Small intestine (tissue), 7 donors: Measurements from ENCODE around the gene SPATA2. TPM values are rescaled to one million over a fixed set of nuclear protein-coding genes. Genes with fewer than 3 reads are reported as not detected.
A peak's percentile ranks its signal among the peaks of the same experiment; 100 is the strongest.
"Not testable (repeated sequence)": the region's sequence is repeated elsewhere in the genome, so short reads cannot be mapped to it uniquely, and the experiment has no call there.

Experiments
- DNase-seq, 2 donors: peaks; one replicate each; pipeline versions ENCODE4 v3.0.0 to v3.0.0-alpha.2; 2013
- FAIRE-seq: peaks from 2 replicates; lab custom pipeline; 2012; peaks lifted over from hg19 to GRCh38; lab: Jason Lieb, UNC
- H3K27ac ChIP-seq, 3 donors: one replicate each; pipeline ENCODE4 v1.5.1; 2013; ENCODE audit warnings: low read length in 2 of 3, mild to moderate bottlenecking in 2 of 3, control low read depth in 1 of 3, inconsistent platforms in 1 of 3, low read depth in 1 of 3, moderate library complexity in 1 of 3
- H3K27me3 ChIP-seq, 3 donors: one replicate each; pipeline ENCODE4 v1.6.1; 2013; ENCODE audit warnings: low read length in 3 of 3, inconsistent platforms in 1 of 3; ENCODE audit not compliant: control insufficient read depth in 3 of 3, insufficient read depth in 3 of 3
- H3K36me3 ChIP-seq, 3 donors: one replicate each; pipeline ENCODE4 v1.6.1; 2013; ENCODE audit warnings: low read length in 3 of 3, inconsistent platforms in 1 of 3, low read depth in 1 of 3, mild to moderate bottlenecking in 1 of 3, moderate library complexity in 1 of 3; ENCODE audit not compliant: control insufficient read depth in 3 of 3, insufficient read depth in 2 of 3
- H3K4me1 ChIP-seq, 3 donors: one replicate each; pipeline ENCODE4 v1.6.1; 2013; ENCODE audit warnings: low read length in 2 of 3, inconsistent platforms in 1 of 3, low read depth in 1 of 3, mild to moderate bottlenecking in 1 of 3, moderate library complexity in 1 of 3; ENCODE audit not compliant: control insufficient read depth in 3 of 3, insufficient read depth in 2 of 3
- H3K4me3 ChIP-seq, 3 donors: one replicate each; pipeline ENCODE4 v1.5.1; 2013; ENCODE audit warnings: low read length in 3 of 3, control low read depth in 1 of 3, inconsistent platforms in 1 of 3, low read depth in 1 of 3, mild to moderate bottlenecking in 1 of 3, moderate library complexity in 1 of 3
- H3K9me3 ChIP-seq, 2 donors: one replicate each; pipeline ENCODE4 v1.6.1; 2013; ENCODE audit warnings: low read depth in 1 of 2, low read length in 1 of 2; ENCODE audit not compliant: control insufficient read depth in 2 of 2, insufficient read depth in 1 of 2
- WGBS, 3 donors: extraction: QIAGEN DNeasy Blood & Tissue Kit; methylation state at CpG; one replicate each; pipeline ENCODE4 v1.1.7; 2013; 5-methylcytosine and 5-hydroxymethylcytosine counted together
- polyA plus RNA-seq, 4 donors: library from polyadenylated mRNA; stranded (reverse) in 3 of 4; unstranded in 1 of 4; fragments of 200-250 nt in 3 of 4; fragments of 120-200 nt in 1 of 4; gene quantifications; one replicate each; pipeline versions ENCODE4 v1.2.1 to v1.2.3, GENCODE V29; 2013
- donor health status: healthy with polysubstance abuse.
- donor health status: control.
- donor health status: control.
- donor health status: Bipolar disorder and iron deficiency.
- donor health status: healthy.

The SPATA2 gene
- polyA plus RNA-seq, 4 donors: 8.6 to 15.1 (median 10.4) TPM

DNA sequence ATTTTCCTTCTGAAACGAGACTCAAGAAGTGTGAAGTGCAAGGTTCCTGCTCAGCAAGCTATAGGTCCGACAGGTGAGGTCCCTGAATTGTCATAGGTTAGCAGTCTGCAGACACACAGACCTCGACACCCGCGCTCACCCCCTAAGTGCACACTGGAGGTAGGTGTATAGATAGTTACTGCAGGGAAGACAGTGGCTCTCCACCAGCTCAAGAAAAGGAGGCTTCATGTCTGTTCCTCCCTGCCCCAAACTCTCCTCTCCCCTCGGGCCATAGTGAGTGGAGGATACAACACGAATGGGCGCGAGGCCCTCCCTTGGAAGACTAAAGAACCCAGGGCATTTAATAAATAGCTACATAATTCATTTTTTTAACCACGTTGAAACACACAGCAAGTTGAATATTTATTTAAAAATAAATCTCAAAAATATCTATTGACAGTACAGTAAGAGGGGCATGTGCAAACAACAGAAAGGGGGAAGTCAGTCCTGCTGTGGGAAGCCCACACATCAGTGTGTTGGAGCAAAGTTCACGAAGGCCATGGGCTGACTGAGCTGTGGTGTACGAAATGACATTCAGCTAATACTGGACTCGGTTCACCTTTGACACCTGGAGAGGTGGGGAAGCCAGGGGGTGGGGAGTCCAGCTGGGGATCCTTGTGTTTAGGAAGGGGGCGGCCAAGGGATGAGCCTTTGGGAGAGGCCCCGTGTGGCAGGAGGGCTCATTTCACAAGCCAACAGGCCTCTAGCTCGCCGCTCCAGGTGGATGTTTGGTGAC lies 10.7 kb downstream of the SPATA2 start:
- 89 to 91% (median 90%) methylated on average over 17 of the region's 17 CpGs for WGBS, 3 donors

DNA sequence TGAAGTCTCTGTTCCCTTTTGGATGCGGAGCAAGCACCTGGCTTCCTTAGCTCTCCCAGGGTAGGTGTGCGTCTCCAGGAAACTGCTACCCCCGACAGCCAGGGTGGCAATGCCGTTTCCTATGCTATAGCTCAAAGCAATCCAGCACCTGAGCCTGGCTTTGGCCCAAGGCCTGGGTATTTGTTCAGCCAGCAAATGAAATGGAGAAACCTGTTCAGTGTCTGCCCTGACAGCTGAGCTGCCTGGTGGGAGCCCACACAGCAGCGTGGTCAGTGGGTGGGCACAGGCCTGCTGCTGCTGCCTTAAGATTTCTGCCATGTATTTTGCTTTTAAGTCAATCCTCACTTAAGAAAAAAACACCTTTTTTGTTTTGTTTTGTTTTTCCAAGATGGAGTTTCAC lies 13.7 kb downstream of the SPATA2 start:
- Histone ChIP-seq H3K27ac (no peak overlapping the region), H3K36me3 (peaks cover 5 to 42% (median 14%) of the 10 kb centered on the region in 3 donors), H3K4me1 (no peaks in the 10 kb centered on the region), H3K4me3 (no peak overlapping the region), H3K9me3 (no peaks in the 10 kb centered on the region), H3K27me3 (no peaks in the 10 kb centered on the region)
- DNase-seq (no peak), FAIRE-seq (no peak)
- WGBS, 3 donors: 71 to 88% (median 88%) methylated on average over 5 of the region's 5 CpGs

More for the DNA sequence above, 10.7 kb downstream of the SPATA2 start:
- H3K36me3 ChIP-seq: peaks cover 9 to 72% (median 22%) of the 10 kb centered on the region in 3 donors
- H3K4me1 ChIP-seq: peaks cover 0 to 8% (median 2%) of the 10 kb centered on the region in 3 donors
- no peaks in the 10 kb centered on the region for H3K9me3 ChIP-seq
- DNase-seq: no peak
- H3K27ac ChIP-seq: no peak overlapping the region
- no peak for FAIRE-seq
- no peak overlapping the region for H3K4me3 ChIP-seq
- no peaks in the 10 kb centered on the region for H3K27me3 ChIP-seq

DNA sequence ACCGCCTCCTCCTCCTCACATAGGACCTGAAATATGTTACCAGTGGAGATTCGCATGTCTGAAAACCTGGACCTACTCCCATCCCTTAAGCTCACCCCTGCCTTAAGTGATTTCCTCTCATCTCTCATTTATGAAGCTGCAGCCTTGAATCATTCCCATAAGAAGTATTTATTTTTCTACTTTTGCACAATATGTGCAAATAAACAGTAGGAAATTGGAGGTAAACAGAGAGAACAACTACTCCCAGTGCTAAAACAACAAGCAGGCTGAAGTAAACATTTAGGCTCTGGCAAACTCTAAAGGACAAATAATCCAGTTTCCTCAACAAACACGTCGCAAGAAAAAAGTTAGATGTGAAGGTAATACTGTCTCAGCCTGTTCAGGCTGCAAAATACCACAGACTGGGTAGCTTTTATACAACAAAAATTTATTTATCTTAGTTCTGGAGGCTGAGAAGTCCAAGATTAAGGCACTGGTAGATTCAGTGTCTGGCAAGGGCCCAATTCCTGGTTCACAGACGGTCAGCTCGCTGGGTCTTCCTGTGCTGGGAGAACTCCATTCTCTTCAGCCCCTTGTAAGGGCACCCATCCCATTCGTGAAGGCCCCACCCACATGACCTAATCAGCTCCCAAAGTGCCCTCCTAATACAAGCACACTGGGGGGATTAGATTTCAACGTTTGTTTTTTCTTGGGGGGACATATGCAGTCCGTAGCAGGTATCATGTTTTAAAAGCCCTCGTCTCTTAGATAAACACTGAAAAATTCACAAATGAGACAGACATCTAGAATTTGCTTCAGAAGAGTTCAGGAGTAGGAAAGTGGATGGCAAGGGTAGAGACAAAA lies 15.6 kb downstream of the SPATA2 start:
- FAIRE-seq: no peak
- no peaks in the 10 kb centered on the region for H3K27me3 ChIP-seq
- no peaks in the 10 kb centered on the region for H3K4me1 ChIP-seq
- no peak overlapping the region for H3K4me3 ChIP-seq
- H3K9me3 ChIP-seq: no peaks in the 10 kb centered on the region
- peaks cover 3 to 24% (median 4%) of the 10 kb centered on the region in 3 donors for H3K36me3 ChIP-seq
- no peak overlapping the region for H3K27ac ChIP-seq
- no peak for DNase-seq
- 63 to 76% (median 75%) methylated on average over 10 of the region's 10 CpGs for WGBS, 3 donors

- DNase-seq (no peak), FAIRE-seq (no peak)
- peaks cover 0 to 7% (median 0%) of the 10 kb centered on the region in 3 donors for H3K4me1 ChIP-seq
- 80 to 94% (median 94%) methylated on average over 6 of the region's 6 CpGs for WGBS, 3 donors
- H3K36me3 ChIP-seq: peaks cover 0 to 17% (median 0%) of the 10 kb centered on the region in 3 donors
- H3K27me3 ChIP-seq: no peaks in the 10 kb centered on the region
- H3K4me3 ChIP-seq: no peak overlapping the region
- no peaks in the 10 kb centered on the region for H3K9me3 ChIP-seq
- no peak overlapping the region for H3K27ac ChIP-seq
Observed at GRCh38 chr20:49896204-49896603, 19.1 kb downstream of the SPATA2 start.

DNA sequence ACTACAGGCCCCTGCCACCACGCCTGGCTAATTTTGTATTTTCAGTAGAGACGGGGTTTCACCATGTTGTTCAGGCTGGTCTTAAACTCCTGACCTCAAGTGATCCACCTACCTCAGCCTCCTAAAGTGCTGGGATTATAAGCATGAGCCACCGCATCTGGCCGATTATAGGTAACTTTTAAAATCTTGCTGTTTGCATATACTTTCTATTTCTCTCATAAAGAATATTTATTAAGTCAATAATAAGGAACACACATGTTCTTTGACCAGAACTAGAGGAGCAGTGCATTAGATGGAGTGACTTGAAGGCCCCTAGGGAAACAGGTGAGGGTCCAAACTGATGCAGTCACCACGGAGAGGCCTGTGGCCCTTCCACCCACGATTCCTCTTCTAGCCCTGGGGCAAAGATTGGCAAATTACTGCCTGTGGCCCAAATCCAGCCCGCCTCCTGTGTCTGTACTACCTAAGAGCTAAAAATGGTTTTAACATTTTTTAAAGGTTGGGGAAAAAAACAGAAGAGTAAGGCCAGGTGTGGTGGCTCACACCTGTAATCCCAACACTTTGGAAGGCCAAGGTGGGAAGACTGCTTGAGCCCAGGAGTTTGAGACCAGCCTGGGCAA lies 19.7 kb downstream of the SPATA2 start:
- not testable (repeated sequence) for H3K9me3 ChIP-seq, H3K27me3 ChIP-seq, H3K4me3 ChIP-seq, H3K4me1 ChIP-seq, FAIRE-seq, DNase-seq, H3K27ac ChIP-seq
- peaks cover 0 to 16% (median 0%) of the 10 kb centered on the region in 3 donors for H3K36me3 ChIP-seq
- WGBS, 3 donors: 91 to 94% (median 92%) methylated on average over 7 of the region's 7 CpGs

DNA sequence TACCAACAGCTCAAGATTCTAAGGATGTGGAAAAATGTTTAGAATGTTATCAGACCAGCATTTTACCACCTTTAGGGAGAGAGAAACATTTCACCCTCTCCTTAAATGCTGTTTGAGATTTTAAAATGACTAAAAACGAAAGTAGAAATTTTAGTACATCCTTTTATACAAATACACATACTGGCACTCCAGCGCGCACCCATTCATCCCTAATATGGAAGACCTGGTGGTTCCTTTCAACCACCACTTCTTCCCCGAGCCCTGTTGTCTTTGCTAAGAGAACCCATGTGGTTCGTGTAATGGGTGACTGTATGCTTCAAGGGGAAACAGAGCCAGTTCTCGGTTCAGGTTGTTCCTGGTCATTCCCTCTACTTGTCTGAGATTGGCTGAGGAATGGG lies 21.3 kb downstream of the SPATA2 start:
- FAIRE-seq (no peak), DNase-seq (no peak)
- Histone ChIP-seq H3K36me3 (peaks cover 0 to 30% (median 0%) of the 10 kb centered on the region in 3 donors), H3K9me3 (no peaks in the 10 kb centered on the region), H3K27me3 (no peaks in the 10 kb centered on the region), H3K27ac (no peak overlapping the region), H3K4me3 (no peak overlapping the region), H3K4me1 (peaks cover 0 to 7% (median 0%) of the 10 kb centered on the region in 3 donors)
- 52 to 67% (median 59%) methylated on average over 6 of the region's 6 CpGs for WGBS, 3 donors

- Histone ChIP-seq H3K27me3 (no peaks in the 10 kb centered on the region), H3K9me3 (no peaks in the 10 kb centered on the region), H3K27ac (peak overlapping the region in 1 of 3 donors; percentile 48), H3K36me3 (peaks cover 0 to 36% (median 0%) of the 10 kb centered on the region in 3 donors), H3K4me3 (no peak overlapping the region), H3K4me1 (peaks cover 0 to 7% (median 0%) of the 10 kb centered on the region in 3 donors)
- FAIRE-seq (no peak), DNase-seq (no peak)
- 63 to 78% (median 70%) methylated on average over 12 of the region's 12 CpGs for WGBS, 3 donors
Observed at GRCh38 chr20:49893242-49894072, 21.9 kb downstream of the SPATA2 start.
